ENCODE data around the gene KMT2E.

DNA sequence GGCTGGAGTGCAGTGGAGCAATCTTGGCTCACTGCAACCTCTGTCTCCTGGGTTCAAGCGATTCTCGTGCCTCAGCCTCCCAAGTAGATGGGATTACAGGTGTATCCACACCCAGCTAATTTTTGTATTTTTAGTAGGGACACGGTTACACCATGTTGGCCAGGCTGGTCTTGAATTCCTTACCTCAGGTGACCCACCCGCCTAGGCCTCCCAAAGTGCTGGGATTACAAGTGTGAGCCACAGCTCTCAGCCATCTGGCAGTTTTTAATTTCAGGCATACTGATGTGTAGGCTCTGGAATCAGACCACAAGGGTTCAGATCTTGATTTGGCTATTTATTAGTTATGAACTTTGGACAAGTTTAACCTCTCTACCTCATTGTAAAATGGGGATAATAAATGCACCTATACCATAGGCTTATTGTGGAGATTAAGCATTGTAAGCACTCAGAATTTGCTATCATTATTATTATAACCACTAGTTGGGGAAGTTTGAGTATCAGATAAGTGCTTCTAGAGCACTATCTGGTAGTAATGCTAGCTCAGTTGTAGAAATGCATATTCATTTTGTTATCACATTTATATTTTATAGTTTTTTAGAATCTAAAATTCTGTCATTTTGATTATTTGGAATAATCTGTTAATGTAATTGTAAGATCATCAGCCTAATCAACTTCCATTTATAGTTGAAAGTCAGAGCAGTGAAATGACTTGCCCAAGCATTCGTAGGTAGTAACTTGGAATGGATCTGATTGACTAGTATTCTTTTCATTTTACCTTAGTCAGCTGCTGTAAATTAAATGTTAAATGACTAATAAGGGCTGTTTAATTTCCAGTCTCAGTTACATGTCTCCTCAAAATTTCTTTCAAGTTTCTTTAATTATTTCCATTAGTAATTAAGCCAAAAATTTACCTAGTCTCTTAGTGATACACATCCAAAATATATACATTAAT is 22.5 kb downstream of the KMT2E start:
- TF ChIP-seq CTCF (IDR thresholded peaks at IDR 0.05) (no peak), RAD21 (conservative IDR thresholded peaks at IDR 0.05 in 1 of 2, IDR thresholded peaks at IDR 0.05 in 1 of 2) (no peak), POLR2AphosphoS2 (conservative IDR thresholded peaks at IDR 0.05; ENCODE audit: low read length) (no peak), NFE2L2 (conservative IDR thresholded peaks at IDR 0.05; ENCODE audit: low read length) (no peak), MAZ (IDR thresholded peaks at IDR 0.05; ENCODE audit: borderline replicate concordance, low read depth, low read length) (no peak), CEBPB (IDR thresholded peaks at IDR 0.05) (no peak), PHF8 (IDR thresholded peaks at IDR 0.05; ENCODE audit: borderline replicate concordance, low read depth) (no peak)
